Lung (tissue), 12 donors: Measurements from ENCODE around the gene PET100. TPM values are rescaled to one million over a fixed set of nuclear protein-coding genes. Genes with fewer than 3 reads are reported as not detected.
A peak's percentile ranks its signal among the peaks of the same experiment; 100 is the strongest.

Experiments used
- ATAC-seq: fragments of 200-7000 bp; cut with Tn5 transposase; one replicate; pipeline ENCODE4 v1.9.1; 2020; ENCODE audit warnings: moderate number of reproducible peaks; ENCODE audit not compliant: insufficient read depth, low FRiP score
- DNase-seq, 3 donors: peaks; one replicate each; pipeline ENCODE4 v3.0.0-alpha.2; 2013 to 2017
- H3K27ac ChIP-seq, 2 donors: one replicate each; pipeline ENCODE4 v1.5.1; 2013; ENCODE audit warnings: mild to moderate bottlenecking in 2 of 2, moderate library complexity in 2 of 2, control low read depth in 1 of 2, inconsistent platforms in 1 of 2, low read depth in 1 of 2, low read length in 1 of 2
- H3K27me3 ChIP-seq, 3 donors: one replicate each; pipeline ENCODE4 v1.5.1; 2013; ENCODE audit warnings: low read length in 2 of 3; ENCODE audit not compliant: control insufficient read depth in 3 of 3, insufficient read depth in 3 of 3
- H3K36me3 ChIP-seq, 4 donors: one replicate each; pipeline ENCODE4 v1.5.1; 2013; ENCODE audit warnings: low read length in 4 of 4, mild to moderate bottlenecking in 1 of 4, moderate library complexity in 1 of 4; ENCODE audit not compliant: control insufficient read depth in 4 of 4, insufficient read depth in 4 of 4
- H3K4me1 ChIP-seq, 5 donors: one replicate each; pipeline ENCODE4 v1.5.1; 2013; ENCODE audit warnings: low read length in 5 of 5, mild to moderate bottlenecking in 2 of 5, moderate library complexity in 1 of 5; ENCODE audit not compliant: control insufficient read depth in 5 of 5, insufficient read depth in 5 of 5
- H3K4me3 ChIP-seq: one replicate; pipeline ENCODE4 v1.5.1; 2013; ENCODE audit warnings: mild to moderate bottlenecking, control low read depth, moderate library complexity
- H3K9ac ChIP-seq, 2 donors: one replicate each; pipeline ENCODE4 v1.5.1; 2013; ENCODE audit warnings: low read length in 2 of 2, control low read depth in 1 of 2; ENCODE audit not compliant: insufficient read depth in 1 of 2
- H3K9me3 ChIP-seq, 4 donors: one replicate each; pipeline ENCODE4 v1.5.1; 2013; ENCODE audit warnings: low read length in 3 of 4, mild to moderate bottlenecking in 1 of 4, moderate library complexity in 1 of 4; ENCODE audit not compliant: control insufficient read depth in 4 of 4, insufficient read depth in 3 of 4
- CTCF ChIP-seq: IDR thresholded peaks from 2 replicates; pipeline ENCODE4 v1.5.1; 2012; ENCODE audit warnings: mild to moderate bottlenecking; ENCODE audit errors: control extremely low read depth, extremely low read depth
- WGBS, 2 donors: extraction: QIAGEN DNeasy Blood & Tissue Kit; methylation state at CpG; one replicate each; pipeline ENCODE4 v1.1.7; 2013; 5-methylcytosine and 5-hydroxymethylcytosine counted together
- polyA plus RNA-seq, 2 donors: library from polyadenylated mRNA; stranded (reverse); fragments of 200-250 nt; gene quantifications; one replicate each; pipeline ENCODE4 v1.2.1, GENCODE V29; 2013
- total RNA-seq, 2 donors: library from RNA; depleted of rRNA in 1 of 2; stranded (reverse); fragments of >200 nt in 1 of 2; gene quantifications; one replicate each; pipeline ENCODE4 v1.2.1, GENCODE V29; 2014 to 2021
- donor health status: control.
- donor health status: control.
- donor health status: Bipolar disorder and iron deficiency.
- donor health status: healthy.
- donor health status: DM: yes; HTN: yes; CAD: no.

The PET100 gene
- total and polyA plus RNA-seq, 4 donors = 26.9 to 383 (median 88.1) TPM

DNA sequence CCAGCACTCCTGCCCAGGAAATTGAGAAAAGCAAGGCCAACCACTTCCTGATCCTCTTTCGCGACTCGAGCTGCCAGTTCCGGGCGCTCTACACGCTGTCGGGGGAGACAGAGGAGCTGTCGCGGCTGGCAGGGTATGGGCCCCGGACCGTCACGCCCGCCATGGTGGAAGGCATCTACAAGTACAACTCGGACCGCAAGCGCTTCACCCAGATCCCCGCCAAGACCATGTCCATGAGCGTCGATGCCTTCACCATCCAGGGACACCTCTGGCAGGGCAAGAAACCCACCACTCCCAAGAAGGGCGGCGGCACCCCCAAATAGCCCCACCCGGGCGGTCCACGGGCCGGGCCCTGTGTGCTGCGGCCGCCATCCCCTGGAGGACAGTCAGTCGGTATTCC lies 11.9 kb upstream of the PET100 start:
- no peak for TF ChIP-seq CTCF
- ATAC-seq = no peak
- Histone ChIP-seq H3K9me3 (no peaks in the 10 kb centered on the region), H3K9ac (no peak overlapping the region), H3K27ac (peak overlapping the region in 1 of 2 donors; percentile 82), H3K27me3 (no peaks in the 10 kb centered on the region), H3K36me3 (peaks cover 6 to 60% (median 15%) of the 10 kb centered on the region in 4 donors), H3K4me1 (peaks cover 0 to 10% (median 4%) of the 10 kb centered on the region in 5 donors), H3K4me3 (no peak overlapping the region)
- no peak for DNase-seq
- 73 to 86% methylated on average over 28 of the region's 28 CpGs for WGBS, 2 donors

GRCh38 chr19:7618348-7618747 lies 11.2 kb upstream of the PET100 start:
- H3K36me3 ChIP-seq = peaks cover 10 to 66% (median 18%) of the 10 kb centered on the region in 4 donors
- peaks cover 0 to 10% (median 4%) of the 10 kb centered on the region in 5 donors for H3K4me1 ChIP-seq
- no peak for DNase-seq
- H3K4me3 ChIP-seq = no peak overlapping the region
- ATAC-seq = no peak
- TF ChIP-seq CTCF = no peak
- H3K9ac ChIP-seq = no peak overlapping the region
- H3K9me3 ChIP-seq = no peaks in the 10 kb centered on the region
- 61 to 75% methylated on average over 4 of the region's 4 CpGs for WGBS, 2 donors
- no peaks in the 10 kb centered on the region for H3K27me3 ChIP-seq
- H3K27ac ChIP-seq = peak overlapping the region in 1 of 2 donors; percentile 82

DNA sequence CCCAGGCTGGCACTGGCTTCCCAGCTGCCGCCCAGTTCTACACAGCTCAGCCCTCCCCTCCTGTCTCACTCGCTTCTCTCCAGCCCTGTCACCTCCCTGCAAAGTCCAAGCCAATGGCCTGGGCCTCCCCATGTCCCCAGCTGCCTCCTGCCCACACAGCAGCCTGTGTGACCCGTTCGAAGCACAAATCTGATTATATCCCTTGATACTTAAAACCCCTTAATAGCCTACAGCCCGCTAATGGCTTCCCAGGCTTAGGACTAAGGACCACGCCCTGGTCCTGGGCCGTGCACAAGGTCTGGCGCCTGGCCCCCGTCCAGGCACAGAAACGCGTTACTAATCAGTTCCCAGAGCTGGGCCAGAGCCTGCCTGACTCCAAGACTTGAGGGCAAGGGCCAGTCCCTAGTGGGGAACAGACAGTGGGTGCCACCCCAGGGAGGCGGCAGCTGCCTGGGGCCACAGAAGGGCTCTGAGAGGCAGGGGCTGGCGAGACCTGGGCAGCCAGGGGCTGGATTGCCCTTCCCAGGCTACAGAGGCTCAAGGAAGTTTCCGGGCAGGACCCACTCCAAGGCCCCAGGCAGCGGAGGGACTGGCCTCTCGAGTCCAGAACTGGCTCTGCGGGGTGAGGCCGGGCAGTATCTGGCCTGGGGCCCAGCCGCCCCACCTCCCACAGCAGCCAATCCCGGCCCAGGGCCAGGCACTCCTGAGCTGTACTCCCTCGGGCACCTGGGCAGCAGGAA lies 10.7 kb upstream of the PET100 start:
- WGBS, 2 donors = 72 to 89% methylated on average over 21 of the region's 21 CpGs
- Histone ChIP-seq H3K27ac (peak overlapping the region in 1 of 2 donors; percentile 82), H3K36me3 (peaks cover 10 to 72% (median 19%) of the 10 kb centered on the region in 4 donors), H3K27me3 (no peaks in the 10 kb centered on the region), H3K9ac (no peak overlapping the region), H3K9me3 (no peaks in the 10 kb centered on the region), H3K4me1 (peaks cover 0 to 10% (median 4%) of the 10 kb centered on the region in 5 donors), H3K4me3 (no peak overlapping the region)
- no peak for TF ChIP-seq CTCF
- ATAC-seq (peak; percentile 75), DNase-seq (peak in 2 of 3 donors; percentile 32 to 56)
